ENCODE results near the gene ESRRA.
A peak's percentile ranks its signal among the peaks of the same experiment; 100 is the strongest.
"Not testable (repeated sequence)": the region's sequence is repeated elsewhere in the genome, so short reads cannot be mapped to it uniquely, and the experiment has no call there.

Gene ESRRA

DNA sequence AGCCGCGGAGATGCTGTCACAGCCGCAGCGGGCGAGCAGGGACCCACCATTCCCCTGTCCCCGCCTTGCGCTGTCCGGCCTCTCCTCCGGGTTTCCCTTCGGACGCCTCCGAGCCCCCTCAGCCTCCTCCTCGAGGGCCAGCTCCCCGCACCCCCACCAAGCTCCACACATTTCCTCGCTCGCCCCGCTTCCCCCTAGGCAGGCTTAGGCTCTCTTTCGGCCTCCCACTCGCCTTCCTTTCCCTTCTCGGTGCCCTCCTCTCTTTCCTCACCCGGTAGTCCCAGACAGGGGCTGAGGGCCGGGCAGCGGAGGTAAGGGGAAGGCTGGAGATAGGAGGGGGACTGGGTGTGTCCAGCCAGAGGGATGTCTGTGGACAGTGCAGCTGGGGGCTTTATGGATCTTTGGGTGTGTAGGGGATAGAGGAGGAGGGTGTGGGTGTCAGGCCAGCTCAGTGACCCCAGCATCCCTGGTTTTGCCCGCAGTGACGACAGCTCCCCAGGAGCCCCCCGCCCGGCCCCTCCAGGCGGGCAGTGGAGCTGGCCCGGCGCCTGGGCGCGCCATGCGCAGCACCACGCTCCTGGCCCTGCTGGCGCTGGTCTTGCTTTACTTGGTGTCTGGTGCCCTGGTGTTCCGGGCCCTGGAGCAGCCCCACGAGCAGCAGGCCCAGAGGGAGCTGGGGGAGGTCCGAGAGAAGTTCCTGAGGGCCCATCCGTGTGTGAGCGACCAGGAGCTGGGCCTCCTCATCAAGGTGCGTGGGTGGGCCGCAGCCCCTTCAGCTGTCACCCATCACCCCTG is 12.7 kb upstream of the ESRRA start:
- no peak for DNase-seq (ENCODE audit: low read depth)

- DNase-seq (ENCODE audit: low read depth) = no peak
Measured at GRCh38 chr11:64294774-64295173, 10.6 kb upstream of the ESRRA start.

DNA sequence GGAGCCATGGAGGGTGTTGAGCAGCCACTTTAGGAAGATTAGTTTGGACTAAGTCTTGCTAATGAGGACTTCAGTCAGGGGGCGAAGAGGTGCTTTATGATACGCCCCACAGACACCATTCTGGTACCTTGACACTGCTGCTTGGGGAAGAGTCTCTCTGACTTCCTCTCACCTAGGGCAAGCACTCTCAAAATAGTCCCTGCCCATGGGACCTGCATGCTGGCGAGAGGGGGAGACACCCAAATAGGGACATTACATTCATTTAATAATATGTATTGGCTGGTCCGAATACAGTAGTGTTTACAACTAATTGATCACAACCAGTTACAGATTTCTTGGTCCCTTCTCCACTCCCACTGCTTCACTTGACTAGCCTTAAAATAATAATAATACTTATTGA is 9.6 kb upstream of the ESRRA start:
- DNase-seq (ENCODE audit: low read depth) = no peak

GRCh38 chr11:64296236-64296635 is 9.1 kb upstream of the ESRRA start:
- no peak for DNase-seq (ENCODE audit: low read depth)

DNA sequence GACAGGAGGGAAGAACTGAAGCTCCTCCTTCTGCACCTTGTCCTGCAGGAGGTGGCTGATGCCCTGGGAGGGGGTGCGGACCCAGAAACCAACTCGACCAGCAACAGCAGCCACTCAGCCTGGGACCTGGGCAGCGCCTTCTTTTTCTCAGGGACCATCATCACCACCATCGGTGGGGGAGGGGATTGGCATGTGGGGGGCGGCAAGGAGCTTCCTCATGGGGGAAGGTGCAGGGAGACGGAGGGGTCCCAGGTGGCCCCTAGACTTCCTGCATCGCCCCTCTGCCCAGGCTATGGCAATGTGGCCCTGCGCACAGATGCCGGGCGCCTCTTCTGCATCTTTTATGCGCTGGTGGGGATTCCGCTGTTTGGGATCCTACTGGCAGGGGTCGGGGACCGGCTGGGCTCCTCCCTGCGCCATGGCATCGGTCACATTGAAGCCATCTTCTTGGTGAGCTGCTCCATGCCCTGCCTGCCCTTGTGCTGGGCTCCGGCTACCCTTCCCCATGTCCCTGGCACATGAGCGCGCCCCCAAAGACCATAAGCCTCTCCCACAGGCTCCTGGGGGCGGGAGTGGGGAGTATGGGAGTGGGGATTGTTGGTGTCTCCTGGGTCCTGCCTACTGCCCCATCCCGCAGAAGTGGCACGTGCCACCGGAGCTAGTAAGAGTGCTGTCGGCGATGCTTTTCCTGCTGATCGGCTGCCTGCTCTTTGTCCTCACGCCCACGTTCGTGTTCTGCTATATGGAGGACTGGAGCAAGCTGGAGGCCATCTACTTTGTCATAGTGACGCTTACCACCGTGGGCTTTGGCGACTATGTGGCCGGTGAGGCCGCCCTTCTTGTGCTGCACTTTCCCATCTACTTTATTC is 8.3 kb upstream of the ESRRA start:
- DNase-seq (ENCODE audit: low read depth) = no peak

DNA sequence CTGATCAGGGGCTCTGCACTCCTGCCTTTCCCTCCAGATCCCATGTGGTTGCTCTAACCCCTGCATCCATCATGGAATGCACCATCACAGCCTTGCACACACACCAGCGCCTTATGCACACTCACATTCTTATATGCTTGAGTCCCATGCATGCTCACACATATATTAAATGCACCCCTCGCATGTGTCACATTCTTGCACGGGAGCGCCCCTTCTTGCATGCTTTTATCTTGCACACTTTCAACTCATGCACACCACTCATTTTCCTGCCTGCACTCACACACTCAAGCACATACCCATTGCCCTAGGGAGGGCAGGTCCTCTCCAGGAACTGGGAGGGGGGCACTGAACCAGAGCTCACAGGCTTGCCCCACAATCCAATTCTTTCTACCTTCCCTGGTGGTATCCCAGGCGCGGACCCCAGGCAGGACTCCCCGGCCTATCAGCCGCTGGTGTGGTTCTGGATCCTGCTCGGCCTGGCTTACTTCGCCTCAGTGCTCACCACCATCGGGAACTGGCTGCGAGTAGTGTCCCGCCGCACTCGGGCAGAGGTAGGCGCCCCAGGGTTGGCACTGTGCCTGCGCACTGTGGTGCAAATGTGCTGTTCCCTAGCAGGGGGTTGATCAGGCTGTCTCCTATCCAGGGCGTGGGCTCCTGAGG is 7.5 kb upstream of the ESRRA start:
- DNase-seq (ENCODE audit: low read depth) = no peak

DNA sequence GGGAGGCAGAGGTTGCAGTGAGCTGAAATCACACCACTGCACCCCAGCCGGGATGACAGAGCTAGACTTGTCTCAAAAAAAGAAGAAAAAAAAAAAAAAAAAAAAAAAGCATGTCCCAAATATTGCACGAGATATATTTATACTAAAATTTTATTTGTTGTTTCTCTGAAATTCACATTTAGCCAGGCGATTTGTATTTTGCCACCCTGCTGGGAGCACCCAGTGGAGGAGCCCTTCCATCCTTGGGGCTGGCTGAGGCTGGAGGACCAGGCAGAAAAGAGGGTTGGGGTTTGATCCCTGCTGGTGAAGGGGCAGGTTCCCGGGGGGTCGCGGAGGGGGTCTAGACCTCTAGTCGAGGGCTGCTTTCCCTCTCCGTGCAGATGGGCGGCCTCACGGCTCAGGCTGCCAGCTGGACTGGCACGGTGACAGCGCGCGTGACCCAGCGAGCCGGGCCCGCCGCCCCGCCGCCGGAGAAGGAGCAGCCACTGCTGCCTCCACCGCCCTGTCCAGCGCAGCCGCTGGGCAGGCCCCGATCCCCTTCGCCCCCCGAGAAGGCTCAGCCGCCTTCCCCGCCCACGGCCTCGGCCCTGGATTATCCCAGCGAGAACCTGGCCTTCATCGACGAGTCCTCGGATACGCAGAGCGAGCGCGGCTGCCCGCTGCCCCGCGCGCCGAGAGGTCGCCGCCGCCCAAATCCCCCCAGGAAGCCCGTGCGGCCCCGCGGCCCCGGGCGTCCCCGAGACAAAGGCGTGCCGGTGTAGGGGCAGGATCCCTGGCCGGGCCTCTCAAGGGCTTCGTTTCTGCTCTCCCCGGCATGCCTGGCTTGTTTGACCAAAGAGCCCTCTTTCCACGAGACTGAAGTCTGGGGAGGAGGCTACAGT is 6.1 kb upstream of the ESRRA start:
- no peak for DNase-seq (ENCODE audit: low read depth)

- DNase-seq (ENCODE audit: low read depth) = no peak
Measured at GRCh38 chr11:64299847-64300648, 5.3 kb upstream of the ESRRA start, which contains the start of gene CATSPERZ. Gene CATSPERZ (plus strand): TSS chr11:64300358. CDS start chr11:64300411, 53 bp downstream.

- no peak for DNase-seq (ENCODE audit: low read depth)
Measured at GRCh38 chr11:64303109-64304031, 2.0 kb upstream of the ESRRA start.

- DNase-seq (ENCODE audit: low read depth) = no peak
Measured at GRCh38 chr11:64304032-64304315, 1.4 kb upstream of the ESRRA start.

DNA sequence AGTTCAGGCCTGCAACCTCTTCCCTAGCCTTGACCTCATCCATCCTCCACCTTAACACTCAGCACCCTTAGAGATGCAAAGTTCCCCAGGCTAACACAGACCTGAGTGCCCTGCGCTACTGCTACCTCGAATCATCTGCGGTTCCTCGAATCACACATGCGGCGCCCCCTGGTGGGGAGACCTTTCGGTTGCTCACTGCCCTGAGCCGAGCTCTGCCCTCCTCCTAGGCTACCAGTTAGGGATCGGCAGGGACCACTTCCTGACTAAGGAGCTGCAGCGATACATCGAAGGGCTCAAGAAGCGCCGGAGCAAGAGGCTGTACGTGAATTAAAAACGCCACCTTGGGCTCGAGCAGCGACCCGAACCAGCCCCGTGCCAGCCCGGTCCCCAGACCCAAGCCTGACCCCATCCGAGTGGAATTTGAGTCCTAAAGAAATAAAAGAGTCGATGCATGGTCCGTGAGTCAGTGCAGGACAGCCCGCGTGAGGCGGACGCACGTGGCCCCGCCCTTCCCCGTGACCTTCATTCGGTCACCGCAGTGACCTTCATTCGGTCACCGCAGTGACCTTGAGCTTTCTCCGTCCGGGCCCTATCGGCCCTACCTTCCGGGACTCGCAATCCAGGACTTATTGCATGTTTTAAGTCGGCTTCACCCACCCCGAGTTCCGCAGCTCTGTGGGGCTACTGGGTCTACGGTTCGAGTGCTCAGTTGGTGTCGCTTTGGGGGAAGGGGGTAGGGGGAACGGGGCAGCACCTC is 830 bp upstream of the ESRRA start:
- DNase-seq (ENCODE audit: low read depth) = peak; percentile 92

DNA sequence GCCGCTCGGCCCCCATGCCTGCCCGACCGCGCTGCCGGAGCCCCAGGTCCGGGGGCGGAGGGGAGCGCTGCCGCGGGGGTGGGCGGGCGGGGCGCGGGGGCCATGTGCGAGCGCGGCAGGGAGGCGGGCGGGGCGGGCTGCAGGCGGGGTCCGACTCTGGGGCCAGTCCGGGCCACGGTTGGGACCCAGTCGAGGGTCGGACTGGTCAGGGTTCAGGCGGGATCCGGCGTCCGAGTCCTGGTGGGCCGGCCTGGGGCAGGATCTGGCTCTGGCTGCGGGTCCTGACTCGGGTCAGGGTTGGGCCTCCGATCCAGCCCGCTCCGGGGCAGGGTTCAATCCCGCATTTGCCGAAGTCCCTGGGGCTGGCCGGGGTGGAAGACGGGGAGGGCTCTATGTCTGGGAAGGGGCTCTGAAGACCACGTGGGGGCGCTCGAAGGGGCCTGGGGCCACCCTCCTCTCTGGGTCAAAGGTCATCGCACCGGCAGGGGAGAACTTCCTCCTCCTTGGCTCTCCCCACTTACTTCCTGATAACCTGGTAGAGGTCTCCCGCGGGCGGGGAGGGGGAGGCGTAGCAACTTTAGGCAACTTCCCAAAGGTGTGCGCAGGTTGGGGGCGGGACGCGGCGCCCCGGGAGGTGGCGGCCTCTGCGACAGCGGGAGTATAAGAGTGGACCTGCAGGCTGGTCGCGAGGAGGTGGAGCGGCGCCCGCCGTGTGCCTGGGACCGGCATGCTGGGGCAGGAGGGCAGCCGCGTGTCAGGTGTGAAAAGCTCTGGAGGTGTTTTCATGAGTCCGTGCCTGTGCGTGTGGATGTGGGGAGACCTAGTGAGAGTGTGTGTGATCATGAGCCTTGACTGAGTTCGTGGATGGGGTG is 603 bp downstream of the ESRRA start:
- DNase-seq (ENCODE audit: low read depth) = peak; percentile 52

DNA sequence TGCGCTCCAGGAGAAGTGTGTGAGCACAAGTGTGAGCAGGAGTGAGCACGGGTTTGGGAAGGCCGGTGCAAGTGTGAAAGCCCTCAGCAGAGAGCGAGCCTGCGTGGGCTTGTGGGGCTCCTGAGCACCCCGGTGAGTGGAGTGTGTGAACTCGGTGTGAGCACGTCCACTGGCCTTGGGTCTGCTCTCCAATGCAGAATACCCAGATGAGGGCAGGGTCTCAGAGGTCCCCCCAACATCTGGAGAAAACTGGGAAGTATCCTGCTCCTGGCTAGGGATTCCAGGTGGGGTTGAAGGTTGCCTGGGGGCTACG is 1.2 kb downstream of the ESRRA start:
- DNase-seq (ENCODE audit: low read depth) = no peak

GRCh38 chr11:64306876-64307622 is 1.7 kb downstream of the ESRRA start:
- no peak for DNase-seq (ENCODE audit: low read depth)

DNA sequence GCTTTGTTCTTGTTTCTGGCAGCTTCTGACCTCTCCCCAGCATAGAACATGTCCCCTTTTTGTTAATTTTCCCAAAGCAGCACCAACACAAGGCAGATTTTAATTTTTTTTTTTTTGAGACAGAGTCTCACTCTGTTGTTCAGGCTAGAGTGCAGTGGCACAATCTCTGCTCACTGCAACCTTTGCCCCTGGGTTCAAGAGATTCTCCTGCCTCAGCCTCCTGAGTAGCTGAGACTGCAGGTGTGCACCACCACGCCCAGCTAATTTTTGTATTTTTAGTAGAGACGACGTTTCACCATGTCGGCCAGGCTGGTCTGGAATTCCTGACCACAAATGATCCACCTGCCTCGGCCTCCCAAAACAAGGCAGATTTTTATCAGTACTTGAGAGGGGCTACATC is 2.5 kb downstream of the ESRRA start:
- not testable (repeated sequence) for DNase-seq (ENCODE audit: low read depth)

- no peak for DNase-seq (ENCODE audit: low read depth)
Measured at GRCh38 chr11:64312947-64313346, 7.6 kb downstream of the ESRRA start.

GRCh38 chr11:64313491-64314145 is 8.3 kb downstream of the ESRRA start:
- DNase-seq (ENCODE audit: low read depth) = no peak

Data from stimulated activated CD8-positive, alpha-beta memory T cell treated with anti-CD3 and anti-CD28 coated beads, Interleukin-4, amount 100 ng/mL, for 24 hours (primary cell).